OCI-LY7 (cell line): ENCODE measurements around the gene TSPAN7.

Source experiments
- CTCF ChIP-seq: fragments of 200-600 bp; sonication (generic); conservative IDR thresholded peaks from 2 replicates; pipeline ENCODE4 v1.5.1; 2014; ENCODE audit warnings: mild to moderate bottlenecking, antibody characterized with exemption, low read length, moderate library complexity, mixed read lengths
- EZH2phosphoT487 ChIP-seq: fragments of 200-600 bp; sonication (generic); IDR thresholded peaks from 2 replicates; pipeline ENCODE4 v1.6.1; 2018; ENCODE audit warnings: low read depth, borderline replicate concordance, mild to moderate bottlenecking, mixed run types, antibody characterized with exemption, low read length, moderate library complexity, mixed read lengths

- TF ChIP-seq CTCF (no peak), EZH2phosphoT487 (no peak)
Observed at GRCh38 chrX:38620623-38621022, 59.3 kb downstream of the TSPAN7 start.
